Measurements from ENCODE around the gene FILIP1. TPM values are rescaled to one million over a fixed set of nuclear protein-coding genes. Genes with fewer than 3 reads are reported as not detected.

The FILIP1 gene
- total RNA-seq, 1 experiment from 2014 or later: not detected

DNA sequence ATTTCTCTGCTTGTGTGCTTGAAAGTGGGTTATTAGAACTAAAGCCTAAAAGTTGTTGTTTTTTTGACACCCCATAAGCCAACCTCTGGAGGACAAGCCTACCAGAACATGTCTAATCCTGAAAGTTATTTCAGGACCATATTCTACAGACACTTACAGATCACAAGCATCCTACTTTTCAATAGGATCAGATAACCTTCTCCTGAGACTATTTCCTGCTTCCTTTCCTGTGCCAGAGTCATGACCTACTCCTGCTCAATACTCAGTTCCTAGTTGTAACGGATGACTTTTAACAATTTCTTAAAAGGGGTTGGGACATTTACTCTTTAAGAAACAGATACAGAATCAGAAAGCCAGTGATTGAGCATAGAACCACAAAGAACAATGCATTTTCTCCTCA is 5.3 kb upstream of the FILIP1 start:
- Histone ChIP-seq H3K9me2 (replicated peaks; ENCODE audit: low read length) (no peaks in the 10 kb centered on the region), H3K79me2 (ENCODE audit: low read length) (no peaks in the 10 kb centered on the region), H2AFZ (ENCODE audit: low read length) (no peak overlapping the region), H3K4me2 (ENCODE audit: low read length) (no peak overlapping the region), H3K9me3 (ENCODE audit: low read length) (no peaks in the 10 kb centered on the region), H3K4me3 (ENCODE audit: low read length) (no peak overlapping the region), H3K9ac (ENCODE audit: low read length) (no peak overlapping the region), H3K36me3 (ENCODE audit: low read depth, low read length) (no peaks in the 10 kb centered on the region), H4K20me1 (ENCODE audit: low read length) (no peaks in the 10 kb centered on the region), H3K27ac (ENCODE audit: low read length) (no peak overlapping the region), H3K4me1 (ENCODE audit: insufficient read depth, low read length) (no peaks in the 10 kb centered on the region), H3F3A (ENCODE audit: low read length, unreplicated experiment) (no peaks in the 10 kb centered on the region), H3K27me3 (ENCODE audit: low read length) (no peaks in the 10 kb centered on the region)
- CTCF ChIA-PET: no interaction called here
- intact Hi-C loops (cut with micrococcal nuclease): no loop called here
- DNase-seq (no peak), ATAC-seq (no peak)
- BruUV-seq (replicated peaks): no TSS peak
- TF ChIP-seq EZH2 (IDR thresholded peaks at IDR 0.05; ENCODE audit: low read length, unreplicated experiment) (no peak), EZH2phosphoT487 (IDR thresholded peaks at IDR 0.05; ENCODE audit: borderline replicate concordance, low read length) (no peak)
- TF ChIP-seq, protein P1, sequence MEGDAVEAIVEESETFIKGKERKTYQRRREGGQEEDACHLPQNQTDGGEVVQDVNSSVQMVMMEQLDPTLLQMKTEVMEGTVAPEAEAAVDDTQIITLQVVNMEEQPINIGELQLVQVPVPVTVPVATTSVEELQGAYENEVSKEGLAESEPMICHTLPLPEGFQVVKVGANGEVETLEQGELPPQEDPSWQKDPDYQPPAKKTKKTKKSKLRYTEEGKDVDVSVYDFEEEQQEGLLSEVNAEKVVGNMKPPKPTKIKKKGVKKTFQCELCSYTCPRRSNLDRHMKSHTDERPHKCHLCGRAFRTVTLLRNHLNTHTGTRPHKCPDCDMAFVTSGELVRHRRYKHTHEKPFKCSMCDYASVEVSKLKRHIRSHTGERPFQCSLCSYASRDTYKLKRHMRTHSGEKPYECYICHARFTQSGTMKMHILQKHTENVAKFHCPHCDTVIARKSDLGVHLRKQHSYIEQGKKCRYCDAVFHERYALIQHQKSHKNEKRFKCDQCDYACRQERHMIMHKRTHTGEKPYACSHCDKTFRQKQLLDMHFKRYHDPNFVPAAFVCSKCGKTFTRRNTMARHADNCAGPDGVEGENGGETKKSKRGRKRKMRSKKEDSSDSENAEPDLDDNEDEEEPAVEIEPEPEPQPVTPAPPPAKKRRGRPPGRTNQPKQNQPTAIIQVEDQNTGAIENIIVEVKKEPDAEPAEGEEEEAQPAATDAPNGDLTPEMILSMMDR (conservative IDR thresholded peaks at IDR 0.05; ENCODE audit: low read depth, low read length): no peak
- POLR2A ChIA-PET (ENCODE audit: unreplicated experiment): no interaction called here

DNA sequence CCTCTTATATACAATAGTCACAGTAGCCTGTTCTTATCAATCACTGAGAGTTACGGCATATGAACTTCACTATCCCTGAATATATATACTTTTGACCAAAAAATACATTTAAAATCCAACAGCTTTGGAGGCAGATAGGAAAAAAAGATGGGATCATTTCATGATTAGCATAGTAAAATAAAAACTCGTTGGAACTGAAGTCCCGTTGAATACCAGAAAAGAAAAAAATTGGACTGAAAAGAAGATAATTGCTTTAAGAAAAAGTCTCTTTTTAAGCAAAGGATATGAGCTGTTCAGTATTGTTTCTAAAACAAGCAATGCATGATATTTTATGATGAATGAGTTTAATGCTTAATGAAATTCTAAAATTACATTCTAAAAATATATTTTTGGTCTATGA is 4.4 kb upstream of the FILIP1 start:
- H3K9me2 ChIP-seq (replicated peaks; ENCODE audit: low read length): no peaks in the 10 kb centered on the region
- H3K9ac ChIP-seq (ENCODE audit: low read length): no peak overlapping the region
- H3K4me1 ChIP-seq (ENCODE audit: insufficient read depth, low read length): no peaks in the 10 kb centered on the region
- no peaks in the 10 kb centered on the region for H3K79me2 ChIP-seq (ENCODE audit: low read length)
- H3K36me3 ChIP-seq (ENCODE audit: low read depth, low read length): no peaks in the 10 kb centered on the region
- no peak for ATAC-seq
- CTCF ChIA-PET: no interaction called here
- no peaks in the 10 kb centered on the region for H4K20me1 ChIP-seq (ENCODE audit: low read length)
- no peak overlapping the region for H3K27ac ChIP-seq (ENCODE audit: low read length)
- no peak overlapping the region for H3K4me2 ChIP-seq (ENCODE audit: low read length)
- no TSS peak for BruUV-seq (replicated peaks)
- intact Hi-C loops (cut with micrococcal nuclease): no loop called here
- TF ChIP-seq EZH2 (IDR thresholded peaks at IDR 0.05; ENCODE audit: low read length, unreplicated experiment): no peak
- no peak for TF ChIP-seq EZH2phosphoT487 (IDR thresholded peaks at IDR 0.05; ENCODE audit: borderline replicate concordance, low read length)
- TF ChIP-seq, protein P1 (conservative IDR thresholded peaks at IDR 0.05; ENCODE audit: low read depth, low read length): no peak
- H3K4me3 ChIP-seq (ENCODE audit: low read length): no peak overlapping the region
- no peaks in the 10 kb centered on the region for H3F3A ChIP-seq (ENCODE audit: low read length, unreplicated experiment)
- peaks cover 5% of the 10 kb centered on the region; the same call in 1 of the 2 replicates for H3K27me3 ChIP-seq (ENCODE audit: low read length)
- no peak for DNase-seq
- no peak overlapping the region for H2AFZ ChIP-seq (ENCODE audit: low read length)
- POLR2A ChIA-PET (ENCODE audit: unreplicated experiment): no interaction called here
- no peaks in the 10 kb centered on the region for H3K9me3 ChIP-seq (ENCODE audit: low read length)

- ChIA-PET CTCF (no interaction called here), POLR2A (ENCODE audit: unreplicated experiment) (no interaction called here)
- Histone ChIP-seq H3K36me3 (ENCODE audit: low read depth, low read length) (no peaks in the 10 kb centered on the region), H3K9ac (ENCODE audit: low read length) (no peak overlapping the region), H4K20me1 (ENCODE audit: low read length) (no peaks in the 10 kb centered on the region), H2AFZ (ENCODE audit: low read length) (no peak overlapping the region), H3F3A (ENCODE audit: low read length, unreplicated experiment) (no peaks in the 10 kb centered on the region), H3K4me1 (ENCODE audit: insufficient read depth, low read length) (no peaks in the 10 kb centered on the region), H3K4me3 (ENCODE audit: low read length) (no peak overlapping the region), H3K79me2 (ENCODE audit: low read length) (no peaks in the 10 kb centered on the region), H3K27ac (ENCODE audit: low read length) (no peak overlapping the region), H3K4me2 (ENCODE audit: low read length) (no peak overlapping the region), H3K27me3 (ENCODE audit: low read length) (peaks cover 6% of the 10 kb centered on the region; the same call in 1 of the 2 replicates), H3K9me3 (ENCODE audit: low read length) (no peaks in the 10 kb centered on the region), H3K9me2 (replicated peaks; ENCODE audit: low read length) (no peaks in the 10 kb centered on the region)
- intact Hi-C loops (cut with micrococcal nuclease): no loop called here
- no TSS peak for BruUV-seq (replicated peaks)
- TF ChIP-seq EZH2 (IDR thresholded peaks at IDR 0.05; ENCODE audit: low read length, unreplicated experiment) (no peak), EZH2phosphoT487 (IDR thresholded peaks at IDR 0.05; ENCODE audit: borderline replicate concordance, low read length) (no peak)
- TF ChIP-seq, protein P1 (conservative IDR thresholded peaks at IDR 0.05; ENCODE audit: low read depth, low read length): no peak
- no peak for ATAC-seq
- DNase-seq: no peak
Measured at GRCh38 chr6:75495011-75495410, 1.4 kb upstream of the FILIP1 start.
